ENCODE data around the gene ZNF217. TPM values are rescaled to one million over a fixed set of nuclear protein-coding genes. Genes with fewer than 3 reads are reported as not detected.

ZNF217 gene
- total and polyA plus RNA-seq, 9 of the 15 experiments (the other 6 are each of a cell fraction or from before 2014, with no cell fraction given), result 3.0 to 41.8 (median 16.8) TPM

- TF ChIP-seq ZNF277 (CRISPR knock-in tag; IDR thresholded peaks at IDR 0.05; ENCODE audit: borderline replicate concordance), result no peak
- TF ChIP-seq NFXL1 (CRISPR knock-in tag; IDR thresholded peaks at IDR 0.05), result no peak
- TF ChIP-seq ZNF316 (IDR thresholded peaks at IDR 0.05), result peak; percentile 48; the same call in 1 of the 2 replicates
- TF ChIP-seq ZKSCAN1 (IDR thresholded peaks at IDR 0.05; ENCODE audit: low read depth, low read length), result 0 out of 2 replicates have a peak, but pooled peaks have one; percentile 12
- TF ChIP-seq ZNF518B (CRISPR knock-in tag; IDR thresholded peaks at IDR 0.05), result no peak
- no peak for TF ChIP-seq MAFK (IDR thresholded peaks at IDR 0.05; ENCODE audit: low read length)
- TF ChIP-seq CEBPG (CRISPR knock-in tag; IDR thresholded peaks at IDR 0.05), result no peak
- peak in 1 of 2 experiments; percentile 16; a peak in 1 of 4 replicates for TF ChIP-seq CEBPG (tag; conservative IDR thresholded peaks at IDR 0.05 in 1 of 2, IDR thresholded peaks at IDR 0.05 in 1 of 2)
- no peak for TF ChIP-seq HNRNPUL1 (IDR thresholded peaks at IDR 0.05; ENCODE audit: low read length)
- TF ChIP-seq STAG1 (CRISPR knock-in tag; IDR thresholded peaks at IDR 0.05; ENCODE audit: borderline replicate concordance), result no peak
- TF ChIP-seq MECOM (CRISPR knock-in tag; IDR thresholded peaks at IDR 0.05), result no peak
- peak; percentile 66 for TF ChIP-seq SAP30 (IDR thresholded peaks at IDR 0.05; ENCODE audit: borderline replicate concordance, insufficient read depth, low read depth, low read length, poor library complexity, severe bottlenecking)
- TF ChIP-seq ELF1 (tag; IDR thresholded peaks at IDR 0.05), result no peak
- no peak for TF ChIP-seq HDAC6 (IDR thresholded peaks at IDR 0.05; ENCODE audit: low read depth, low read length)
- no peak for TF ChIP-seq LARP7 (IDR thresholded peaks at IDR 0.05)
- no peak for TF ChIP-seq ARID4B (CRISPR knock-in tag; IDR thresholded peaks at IDR 0.05)
- TF ChIP-seq PTBP1 (IDR thresholded peaks at IDR 0.05; ENCODE audit: low read depth, low read length), result no peak
- TF ChIP-seq ETV5 (CRISPR knock-in tag; IDR thresholded peaks at IDR 0.05; ENCODE audit: low read depth), result peak; percentile 71
Observed at GRCh38 chr20:53608456-53609452, 15.1 kb upstream of the ZNF217 start (continued).
